Coronary artery (tissue), 2 donors: ENCODE measurements around the gene ELAVL4.

ENCODE experiments used
- DNase-seq: peaks from one replicate; pipeline ENCODE4 v3.0.0-alpha.2; 2017; ENCODE audit warnings: low spot score
- H3K27ac ChIP-seq, 2 donors: fragments of 200-600 bp; sonication (generic); one replicate each; pipeline ENCODE4 v1.5.1; 2016 to 2019
- H3K4me3 ChIP-seq: fragments of 200-600 bp; sonication (generic); 2 replicates; pipeline ENCODE4 v1.5.1; 2016; ENCODE audit warnings: mild to moderate bottlenecking, moderate library complexity
- CTCF ChIP-seq: fragments of 200-600 bp; sonication (generic); IDR thresholded peaks from one replicate; pipeline ENCODE4 v1.5.1; 2019; ENCODE audit warnings: antibody characterized with exemption

Gene ELAVL4

GRCh38 chr1:50084389-50084788 is 24.3 kb upstream of the ELAVL4 start:
- H3K4me3 ChIP-seq = no peak overlapping the region
- no peak for TF ChIP-seq CTCF
- no peak for DNase-seq
- H3K27ac ChIP-seq = no peak overlapping the region

DNA sequence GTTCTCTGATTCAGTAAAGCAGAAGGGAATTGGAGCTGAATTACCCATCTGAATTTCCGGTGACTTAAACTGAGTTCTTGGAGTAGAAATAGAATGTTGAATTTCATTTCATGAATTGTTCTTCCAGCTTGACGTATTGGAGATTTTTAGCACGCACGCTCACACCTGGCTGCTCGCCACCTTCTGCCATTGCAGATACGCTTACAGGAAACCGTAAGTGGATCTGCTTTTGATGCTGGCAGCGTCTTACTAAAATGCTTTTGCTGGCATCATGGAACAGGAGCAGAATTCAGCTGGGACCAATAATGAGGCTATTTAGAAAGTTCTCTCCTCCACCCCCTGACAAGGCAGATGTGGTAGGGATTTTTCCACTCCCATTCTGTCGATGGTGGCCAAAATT is 17.7 kb upstream of the ELAVL4 start:
- TF ChIP-seq CTCF = no peak
- no peak overlapping the region for H3K27ac ChIP-seq
- H3K4me3 ChIP-seq = no peak overlapping the region
- no peak for DNase-seq

- no peak for DNase-seq
- Histone ChIP-seq H3K27ac (no peak overlapping the region), H3K4me3 (no peak overlapping the region)
- TF ChIP-seq CTCF = no peak
These were observed 13.0 kb upstream of the ELAVL4 start for GRCh38 chr1:50095716-50096115.

DNA sequence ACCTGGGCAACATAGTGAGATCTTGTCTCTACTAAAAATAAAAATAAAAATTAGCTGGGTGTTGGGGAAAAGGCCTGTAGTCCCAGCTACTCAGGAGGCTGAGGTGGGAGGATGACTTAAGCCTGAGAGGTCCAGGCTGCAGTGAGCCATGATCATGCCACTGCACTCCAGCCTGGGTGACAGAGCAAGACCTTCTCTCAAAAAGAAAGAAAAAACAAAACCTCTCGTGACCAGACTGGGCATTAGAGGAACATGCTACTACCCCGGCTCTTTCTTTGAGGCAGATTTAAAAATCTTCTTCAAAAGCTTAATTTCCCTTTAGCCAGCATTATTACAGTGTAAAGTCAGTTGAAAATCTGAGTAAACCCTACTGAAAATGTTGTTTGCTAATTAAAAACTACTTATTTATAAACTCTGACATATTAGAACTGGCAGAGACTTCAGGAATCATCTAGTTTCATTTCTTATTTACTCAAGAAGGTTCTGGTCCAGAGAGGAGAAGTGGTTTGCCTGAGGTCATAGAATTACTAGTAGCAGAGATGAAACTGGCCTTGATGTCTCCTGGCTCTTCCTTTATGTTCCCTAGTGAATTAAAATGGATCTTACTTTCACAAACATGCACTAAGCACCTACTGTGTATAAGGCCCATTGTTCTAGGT is 11.6 kb upstream of the ELAVL4 start:
- Histone ChIP-seq H3K4me3 (no peak overlapping the region), H3K27ac (no peak overlapping the region)
- no peak for DNase-seq
- no peak for TF ChIP-seq CTCF

DNA sequence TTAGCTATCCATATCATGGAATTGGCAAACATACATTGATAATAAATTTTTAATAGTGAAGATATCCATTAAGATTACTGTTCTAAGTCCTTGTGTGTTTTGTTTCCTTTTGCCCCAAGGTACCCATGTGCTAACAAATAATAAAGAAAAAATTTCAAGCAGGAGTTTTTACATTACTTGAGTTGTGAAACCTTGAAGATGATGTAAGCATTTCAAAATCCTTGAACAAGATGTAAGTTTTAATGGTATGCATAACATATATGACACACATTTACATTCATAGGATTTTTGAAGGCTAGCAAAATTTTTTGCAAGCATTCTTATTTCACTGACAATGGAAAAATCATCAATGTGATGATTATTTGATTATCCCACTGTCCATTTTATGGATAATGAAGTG is 10.9 kb upstream of the ELAVL4 start:
- DNase-seq = no peak
- Histone ChIP-seq H3K27ac (no peak overlapping the region), H3K4me3 (no peak overlapping the region)
- no peak for TF ChIP-seq CTCF

DNA sequence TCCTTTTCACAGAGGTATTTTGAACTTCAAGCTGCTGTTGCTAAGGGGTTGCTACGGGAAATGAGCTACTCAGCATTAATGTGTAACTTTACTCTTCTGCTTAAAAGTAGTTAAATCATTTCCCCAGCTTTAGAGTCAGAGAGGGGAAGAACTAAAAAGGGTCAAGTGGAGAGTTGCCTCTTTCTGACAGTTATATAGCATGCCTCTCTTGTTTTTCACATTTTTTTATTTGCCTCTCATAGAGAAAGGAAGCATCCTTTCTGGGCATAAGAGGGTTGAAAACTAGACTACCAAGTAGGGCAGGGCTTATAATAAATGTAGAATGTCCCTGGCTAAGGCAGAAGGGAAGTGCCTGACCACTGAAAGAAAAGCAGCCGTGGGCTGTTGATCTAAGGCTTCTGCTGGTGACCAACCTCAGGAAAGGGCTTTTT is 10.1 kb upstream of the ELAVL4 start:
- Histone ChIP-seq H3K4me3 (no peak overlapping the region), H3K27ac (no peak overlapping the region)
- no peak for TF ChIP-seq CTCF
- DNase-seq = no peak

DNA sequence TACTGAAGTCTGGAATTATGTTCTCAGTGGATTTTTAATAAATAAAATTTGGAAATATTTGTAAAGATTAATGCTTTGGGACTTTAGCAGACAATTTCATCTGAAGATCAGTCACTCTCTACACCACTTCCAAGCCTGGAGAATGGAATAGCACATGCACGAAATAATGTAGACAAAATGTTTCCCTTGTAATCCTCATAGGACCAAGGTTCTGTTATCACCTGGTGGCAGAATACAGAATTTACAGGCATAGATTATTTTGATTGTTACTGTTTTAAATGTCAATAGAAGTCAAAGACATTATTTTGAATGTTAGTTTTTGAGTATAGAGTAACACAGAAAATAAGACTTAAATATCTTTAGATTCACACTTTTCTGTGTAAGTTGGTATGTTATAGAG is 9.1 kb upstream of the ELAVL4 start:
- no peak for DNase-seq
- H3K4me3 ChIP-seq = no peak overlapping the region
- H3K27ac ChIP-seq = no peak overlapping the region
- TF ChIP-seq CTCF = no peak
